DMS153 treated with DMSO at 0.1 percent for 48 hours (cell line): ENCODE measurements around the gene CEBPG.
A peak's percentile ranks its signal among the peaks of the same experiment; 100 is the strongest.

Source experiments
- DNase-seq: peaks from one replicate; lab custom pipeline; 2025; ENCODE audit not compliant: unreplicated experiment; lab: John Stamatoyannopoulos, UW

Gene CEBPG

GRCh38 chr19:33373453-33374235 lies at the start of gene CEBPG:
CEBPG (plus strand) TSS chr19:33373709; CDS start chr19:33379240, 5,531 bp downstream.
- peak; percentile 64 for DNase-seq

DNA sequence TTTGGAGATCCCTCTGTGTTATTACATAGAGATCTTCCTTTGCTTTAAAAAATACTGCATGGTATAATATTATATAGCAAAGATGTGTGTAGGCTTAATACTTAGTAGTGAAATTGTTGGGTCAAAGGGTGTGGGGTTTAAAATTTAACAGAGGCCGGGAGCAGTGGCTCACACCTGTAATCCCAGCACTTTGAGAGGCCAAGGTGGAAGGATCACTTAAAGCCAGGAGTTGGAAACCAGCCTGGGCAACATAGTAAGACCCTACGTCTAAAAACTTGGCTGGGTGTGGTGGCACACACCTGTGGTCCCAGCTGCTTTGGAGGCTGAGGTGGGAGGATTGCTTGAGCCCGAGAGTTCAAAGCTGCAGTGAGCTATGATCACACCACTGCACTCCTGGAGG lies 48.9 kb upstream of the CEBPG start:
- no peak for DNase-seq

- no peak for DNase-seq
Observed at GRCh38 chr19:33325920-33326319, 47.6 kb upstream of the CEBPG start.

DNA sequence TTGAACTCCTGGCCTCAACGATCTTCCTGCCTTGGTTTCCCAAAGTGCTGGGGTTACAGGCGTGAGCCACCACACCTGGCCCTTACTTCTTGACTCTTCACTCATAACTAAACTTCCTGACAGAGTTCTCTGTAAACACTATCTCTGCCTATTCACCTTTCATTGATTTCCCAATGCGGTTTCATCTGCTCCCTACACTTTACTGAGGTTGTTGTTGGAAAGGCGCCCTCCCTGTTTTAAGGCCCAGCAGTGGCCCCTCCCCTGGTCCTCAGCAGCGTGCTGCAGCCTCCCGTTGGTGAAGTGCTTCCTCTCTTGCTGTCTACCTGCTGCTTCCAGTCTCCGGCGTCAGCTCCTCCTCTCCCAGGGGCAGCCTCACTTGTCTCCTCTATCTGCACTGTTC lies 44.4 kb upstream of the CEBPG start:
- DNase-seq: no peak

- DNase-seq: no peak
Observed at GRCh38 chr19:33329736-33330135, 43.8 kb upstream of the CEBPG start.

- DNase-seq: no peak
Observed at GRCh38 chr19:33332248-33332647, 41.3 kb upstream of the CEBPG start.

- no peak for DNase-seq
Observed at GRCh38 chr19:33333151-33333550, 40.4 kb upstream of the CEBPG start.

- no peak for DNase-seq
Observed at GRCh38 chr19:33333642-33334041, 39.9 kb upstream of the CEBPG start.

GRCh38 chr19:33334271-33334670 lies 39.2 kb upstream of the CEBPG start:
- no peak for DNase-seq

- DNase-seq: no peak
Observed at GRCh38 chr19:33335446-33335845, 38.1 kb upstream of the CEBPG start.

GRCh38 chr19:33339016-33339984 lies 34.2 kb upstream of the CEBPG start:
- DNase-seq: no peak

DNA sequence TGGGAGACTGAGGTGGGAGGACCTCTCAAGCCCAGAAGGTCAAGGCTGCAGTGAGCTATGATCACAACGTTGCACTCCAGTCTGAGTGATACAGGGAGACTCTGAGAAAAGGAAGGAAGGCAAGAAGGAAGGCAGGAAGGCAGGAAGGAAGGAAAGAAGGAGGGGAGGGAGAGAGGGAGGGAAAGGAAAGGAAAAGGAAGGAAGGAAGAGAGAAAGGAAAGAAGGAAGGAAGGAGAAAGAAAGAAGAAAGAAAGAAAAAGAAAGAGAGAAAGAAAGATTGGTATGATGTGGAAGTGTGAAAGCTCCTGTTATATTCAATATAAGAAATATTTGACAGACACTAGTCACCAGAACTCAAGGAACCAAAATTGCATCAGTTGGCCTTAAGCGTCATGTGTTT lies 32.5 kb upstream of the CEBPG start:
- DNase-seq: no peak

DNA sequence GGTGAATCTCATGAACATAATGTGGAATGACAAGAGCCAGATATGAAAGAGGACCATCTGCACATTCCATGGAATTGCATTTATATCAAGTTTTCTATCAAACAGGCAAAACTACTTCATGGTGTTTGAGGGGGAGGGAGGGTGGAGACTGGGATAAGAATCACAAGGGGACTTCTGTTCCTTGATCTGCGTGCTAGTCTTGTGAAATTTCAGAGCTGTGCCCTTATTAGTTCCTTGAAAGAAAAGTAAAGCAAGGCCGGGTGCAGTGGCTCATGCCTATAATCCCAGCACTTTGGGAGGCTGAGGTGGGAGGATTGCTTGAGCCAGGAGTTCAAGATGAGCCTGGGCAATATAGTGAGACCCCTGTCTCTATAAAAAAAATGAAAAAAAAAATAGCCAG lies 30.2 kb upstream of the CEBPG start:
- DNase-seq: no peak

DNA sequence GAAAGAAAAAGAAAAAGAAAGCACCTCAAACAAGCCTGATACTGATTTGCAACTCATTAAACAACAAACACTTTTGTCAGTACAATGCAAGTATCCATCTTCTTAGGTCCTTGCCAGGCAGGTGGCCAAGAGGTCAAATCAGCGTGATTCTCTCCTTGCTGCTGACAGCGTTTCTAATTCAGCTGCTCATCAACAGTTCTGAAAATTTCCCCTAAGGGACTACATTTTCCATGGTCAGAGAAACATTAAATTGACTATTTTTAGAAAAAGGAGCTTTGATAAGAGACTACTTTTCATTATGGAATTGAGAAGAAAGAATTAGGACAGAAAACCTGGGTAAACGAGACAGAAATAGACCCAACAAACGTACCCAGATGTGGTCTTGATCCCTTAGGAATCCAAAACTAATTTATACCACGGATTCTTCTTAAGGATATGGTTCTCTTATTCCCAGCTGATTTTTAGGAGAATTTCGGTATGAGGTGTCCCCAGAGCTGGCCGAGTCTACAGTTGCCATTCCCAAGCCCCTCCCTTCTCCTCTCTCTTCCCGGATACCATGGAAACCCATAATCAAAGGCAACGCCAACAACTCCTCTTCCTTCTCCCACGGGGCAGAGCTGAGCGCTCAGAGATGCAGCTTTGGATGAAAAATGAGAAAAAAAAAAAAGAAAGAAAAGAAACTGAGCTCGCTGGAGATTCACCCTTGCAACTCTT lies 29.5 kb upstream of the CEBPG start:
- no peak for DNase-seq

GRCh38 chr19:33344573-33344925 lies 29.0 kb upstream of the CEBPG start:
- no peak for DNase-seq

- no peak for DNase-seq
Observed at GRCh38 chr19:33345163-33345562, 28.3 kb upstream of the CEBPG start.

GRCh38 chr19:33346665-33347064 lies 26.8 kb upstream of the CEBPG start:
- no peak for DNase-seq

DNA sequence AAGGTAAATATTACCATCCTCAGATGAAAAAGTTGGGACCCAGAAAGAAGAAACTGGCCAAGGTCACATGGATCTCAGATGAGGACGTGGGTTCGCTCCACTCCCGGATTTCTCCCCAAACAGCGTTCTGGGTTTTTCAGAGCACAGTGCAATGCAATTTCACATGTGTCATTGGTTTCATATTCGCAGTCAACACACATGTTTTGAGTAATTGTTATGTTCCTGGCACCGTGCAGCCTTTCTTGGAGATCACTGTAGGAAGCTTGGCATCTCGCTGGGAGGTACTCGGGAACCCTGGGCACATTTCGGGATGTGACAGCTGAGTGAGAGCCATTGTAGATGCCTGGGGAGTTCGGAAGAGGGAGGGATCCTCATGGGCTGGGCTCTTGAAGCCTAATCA lies 26.2 kb upstream of the CEBPG start:
- no peak for DNase-seq

GRCh38 chr19:33348301-33349010 lies 25.1 kb upstream of the CEBPG start:
- no peak for DNase-seq

DNA sequence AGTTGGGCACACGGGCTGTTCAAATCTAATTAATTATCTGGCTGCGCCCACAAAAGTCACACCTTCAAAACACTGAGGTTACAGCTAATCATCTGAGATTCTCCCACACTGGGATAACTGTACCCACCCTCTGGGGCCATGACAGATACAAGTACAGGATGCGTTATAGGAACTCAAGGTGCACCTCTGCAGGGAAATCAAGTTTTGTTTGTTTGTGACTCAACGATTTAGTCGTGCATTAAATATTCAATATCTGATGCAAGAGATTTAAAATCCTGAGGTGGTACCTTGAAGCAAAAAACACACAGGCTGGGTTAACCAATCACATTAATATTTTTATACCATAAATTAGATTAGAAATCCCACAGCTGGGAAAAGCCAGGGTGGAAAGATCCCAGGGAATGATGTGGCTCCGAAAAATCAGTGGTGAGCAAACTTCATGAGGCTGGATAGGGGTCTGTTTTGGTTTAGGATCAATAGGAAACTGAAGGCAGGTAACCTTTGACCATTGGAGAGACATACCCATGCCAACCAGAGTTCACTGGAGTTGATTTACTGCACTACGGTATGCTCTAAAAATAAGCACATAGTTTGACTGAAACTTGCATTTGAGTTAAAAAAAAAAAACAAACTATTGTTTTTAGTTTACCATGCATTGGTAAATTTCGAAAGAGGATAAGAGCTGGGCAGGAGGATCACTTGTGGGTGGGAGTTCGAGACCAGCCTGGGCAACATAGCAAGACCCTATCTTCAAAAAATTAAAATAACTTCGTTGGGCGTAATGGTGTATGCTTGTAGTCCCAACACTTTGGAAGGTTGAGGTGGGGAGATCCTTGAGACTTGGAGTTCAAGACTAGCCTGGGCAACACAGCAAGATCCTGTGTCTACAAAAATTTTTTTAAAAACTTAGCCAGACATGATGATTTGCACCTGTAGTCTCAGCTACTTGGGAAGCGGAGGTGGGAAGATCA lies 23.9 kb upstream of the CEBPG start:
- no peak for DNase-seq
